PC-9 (cell line): ENCODE measurements around the gene LAMA2. TPM values are rescaled to one million over a fixed set of nuclear protein-coding genes. Genes with fewer than 3 reads are reported as not detected.

ENCODE experiments used
- BruUV-seq: library from RNA; stranded (reverse); fragments of 400-500 nt; replicated peaks from 2 replicates; lab custom pipeline; 2021; lab: Mats Ljungman, UMichigan
- CTCF ChIA-PET: fragments of 300-600 bp; sonication (Branson Sonifier 250); formaldehyde crosslinking; loops from one replicate; lab custom pipeline; 2022; ENCODE audit warnings: antibody characterized with exemption; lab: Charles Lee
- POLR2A ChIA-PET: fragments of 300-600 bp; sonication (Branson Sonifier 250); formaldehyde crosslinking; loops from one replicate; lab custom pipeline; 2022; ENCODE audit warnings: antibody characterized with exemption; ENCODE audit not compliant: unreplicated experiment; lab: Charles Lee
- DNase-seq, 2 experiments: peaks; one replicate each; pipeline versions ENCODE4 v3.0.0 to v3.0.0-alpha.2; 2015 to 2022; ENCODE audit warnings: mixed read lengths in 1 of 2
- H2AFZ ChIP-seq: fragments of 200-600 bp; sonication (generic); 2 replicates; pipeline ENCODE4 v1.8.1; 2017; ENCODE audit warnings: antibody characterized with exemption
- H3F3A ChIP-seq: fragments of 200-600 bp; sonication (generic); 2 replicates; pipeline ENCODE4 v1.8.1; 2017; ENCODE audit warnings: antibody characterized with exemption, mild to moderate bottlenecking, low read depth; ENCODE audit not compliant: insufficient read depth
- H3K27ac ChIP-seq: fragments of 200-600 bp; sonication (generic); 2 replicates; pipeline ENCODE4 v1.6.1; 2016; ENCODE audit warnings: mixed run types
- H3K27me3 ChIP-seq: fragments of 200-600 bp; sonication (generic); 2 replicates; pipeline ENCODE4 v1.6.1; 2016; ENCODE audit warnings: low read depth, mixed run types; ENCODE audit not compliant: insufficient read depth
- H3K36me3 ChIP-seq: fragments of 200-600 bp; sonication (generic); 2 replicates; pipeline ENCODE4 v1.6.1; 2016; ENCODE audit warnings: low read depth, mixed run types
- H3K4me1 ChIP-seq: fragments of 200-600 bp; sonication (generic); replicated peaks from 2 replicates; pipeline ENCODE4 v1.6.1; 2016; ENCODE audit warnings: mixed run types; ENCODE audit not compliant: insufficient read depth
- H3K4me2 ChIP-seq: fragments of 200-600 bp; sonication (generic); 2 replicates; pipeline ENCODE4 v1.6.1; 2017; ENCODE audit warnings: mixed run types
- H3K4me3 ChIP-seq: fragments of 200-600 bp; sonication (generic); 2 replicates; pipeline ENCODE4 v1.6.1; 2016; ENCODE audit warnings: mixed run types
- H3K79me2 ChIP-seq: fragments of 200-600 bp; sonication (generic); 2 replicates; pipeline ENCODE4 v1.6.1; 2017; ENCODE audit warnings: low read depth, mixed run types
- H3K9me2 ChIP-seq: fragments of 200-600 bp; sonication (generic); 2 replicates; pipeline ENCODE4 v1.8.1; 2017; ENCODE audit warnings: mild to moderate bottlenecking; ENCODE audit not compliant: insufficient read depth
- H3K9me3 ChIP-seq: fragments of 200-600 bp; sonication (generic); 2 replicates; pipeline ENCODE4 v1.8.1; 2016; ENCODE audit warnings: low read depth; ENCODE audit not compliant: insufficient read depth
- H4K20me1 ChIP-seq: fragments of 200-600 bp; sonication (generic); 2 replicates; pipeline ENCODE4 v1.8.1; 2017; ENCODE audit not compliant: insufficient read depth
- EZH2 ChIP-seq: fragments of 200-600 bp; sonication (generic); IDR thresholded peaks from 2 replicates; pipeline ENCODE4 v1.8.0; 2017; ENCODE audit warnings: antibody characterized with exemption, low read depth
- intact Hi-C: fragments of 100-400 bp; cut with micrococcal nuclease; formaldehyde crosslinking; loops from one replicate; pipeline ENCODE4 v1.10.0; 2022; ENCODE audit not compliant: unreplicated experiment
- total RNA-seq: library from RNA; stranded (reverse); gene quantifications from 2 replicates; pipeline ENCODE4 v1.2.3, GENCODE V29; 2021
- TF ChIP-seq, protein P1 (sequence below): fragments of 200-600 bp; sonication (generic); conservative IDR thresholded peaks from 2 replicates; pipeline ENCODE4 v1.6.1; 2017; ENCODE audit warnings: mixed run types, antibody characterized with exemption, mild to moderate bottlenecking, moderate library complexity

Gene LAMA2
- total RNA-seq, 1 experiment from 2014 or later: 2.8 TPM

DNA sequence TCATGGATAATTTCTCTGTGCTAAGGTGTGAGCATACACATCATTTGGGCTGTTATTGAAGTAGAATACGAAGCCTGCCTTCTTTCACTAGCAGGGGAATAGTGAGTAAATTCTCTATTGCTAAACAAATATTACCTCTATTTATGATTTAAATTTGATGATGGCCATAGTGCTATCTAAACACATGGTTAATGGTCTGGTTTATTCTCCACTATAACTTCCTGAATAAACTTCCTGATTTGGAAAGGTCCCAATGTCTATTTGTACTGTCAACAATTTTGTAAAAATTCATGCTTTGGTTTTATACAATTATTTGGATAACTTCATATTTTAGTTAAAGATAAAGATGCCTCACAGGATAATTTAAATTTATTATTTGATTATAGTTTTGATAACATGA, 426.2 kb downstream of the LAMA2 start:
- peaks cover 33% of the 10 kb centered on the region for H3K4me1 ChIP-seq
- H3K36me3 ChIP-seq: no peaks in the 10 kb centered on the region
- H3K9me2 ChIP-seq: no peaks in the 10 kb centered on the region
- no peak overlapping the region for H3K27ac ChIP-seq
- H4K20me1 ChIP-seq: no peaks in the 10 kb centered on the region
- H3K79me2 ChIP-seq: no peaks in the 10 kb centered on the region
- TF ChIP-seq, protein P1, sequence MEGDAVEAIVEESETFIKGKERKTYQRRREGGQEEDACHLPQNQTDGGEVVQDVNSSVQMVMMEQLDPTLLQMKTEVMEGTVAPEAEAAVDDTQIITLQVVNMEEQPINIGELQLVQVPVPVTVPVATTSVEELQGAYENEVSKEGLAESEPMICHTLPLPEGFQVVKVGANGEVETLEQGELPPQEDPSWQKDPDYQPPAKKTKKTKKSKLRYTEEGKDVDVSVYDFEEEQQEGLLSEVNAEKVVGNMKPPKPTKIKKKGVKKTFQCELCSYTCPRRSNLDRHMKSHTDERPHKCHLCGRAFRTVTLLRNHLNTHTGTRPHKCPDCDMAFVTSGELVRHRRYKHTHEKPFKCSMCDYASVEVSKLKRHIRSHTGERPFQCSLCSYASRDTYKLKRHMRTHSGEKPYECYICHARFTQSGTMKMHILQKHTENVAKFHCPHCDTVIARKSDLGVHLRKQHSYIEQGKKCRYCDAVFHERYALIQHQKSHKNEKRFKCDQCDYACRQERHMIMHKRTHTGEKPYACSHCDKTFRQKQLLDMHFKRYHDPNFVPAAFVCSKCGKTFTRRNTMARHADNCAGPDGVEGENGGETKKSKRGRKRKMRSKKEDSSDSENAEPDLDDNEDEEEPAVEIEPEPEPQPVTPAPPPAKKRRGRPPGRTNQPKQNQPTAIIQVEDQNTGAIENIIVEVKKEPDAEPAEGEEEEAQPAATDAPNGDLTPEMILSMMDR: no peak
- no peak for TF ChIP-seq EZH2
- H3F3A ChIP-seq: peaks cover 15% of the 10 kb centered on the region; the same call in 1 of the 2 replicates
- no peak overlapping the region for H3K4me3 ChIP-seq
- peaks cover 5% of the 10 kb centered on the region; the same call in 1 of the 2 replicates for H3K9me3 ChIP-seq
- no peak overlapping the region for H2AFZ ChIP-seq
- intact Hi-C loops: no loop called here
- BruUV-seq: no TSS peak
- no peaks in the 10 kb centered on the region for H3K27me3 ChIP-seq
- no peak overlapping the region for H3K4me2 ChIP-seq
- ChIA-PET POLR2A (no interaction called here), CTCF (no interaction called here)
- no peak for DNase-seq

DNA sequence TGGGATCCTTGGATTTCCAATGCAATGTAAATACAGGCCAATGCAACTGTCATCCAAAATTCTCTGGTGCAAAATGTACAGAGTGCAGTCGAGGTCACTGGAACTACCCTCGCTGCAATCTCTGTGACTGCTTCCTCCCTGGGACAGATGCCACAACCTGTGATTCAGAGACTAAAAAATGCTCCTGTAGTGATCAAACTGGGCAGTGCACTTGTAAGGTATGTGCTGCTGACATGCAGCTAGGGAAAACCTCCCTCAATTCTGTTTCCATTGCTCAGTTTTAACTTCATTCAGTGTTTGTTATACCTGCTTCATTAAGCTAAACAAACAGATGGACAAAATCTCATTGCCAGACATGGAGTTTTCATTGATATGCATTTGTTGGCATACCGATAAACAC, 429.9 kb downstream of the LAMA2 start:
- H3K9me3 ChIP-seq: peaks cover 21% of the 10 kb centered on the region
- peaks cover 20% of the 10 kb centered on the region for H3F3A ChIP-seq
- peak; percentile 63 to 98 for DNase-seq
- ChIA-PET CTCF (no interaction called here), POLR2A (interaction anchor here (0.7 kb wide), 1 partner anchor 505 kb away, joined by 7 read pairs; no protein-coding TSS in a partner anchor)
- intact Hi-C loops: no loop called here
- H3K4me1 ChIP-seq: peaks cover 35% of the 10 kb centered on the region
- TF ChIP-seq, protein P1: no peak
- no peaks in the 10 kb centered on the region for H4K20me1 ChIP-seq
- peak overlapping the region; percentile 50 for H3K27ac ChIP-seq
- no peaks in the 10 kb centered on the region for H3K9me2 ChIP-seq
- H3K4me2 ChIP-seq: peak overlapping the region; percentile 52
- no peaks in the 10 kb centered on the region for H3K79me2 ChIP-seq
- no peaks in the 10 kb centered on the region for H3K27me3 ChIP-seq
- H3K4me3 ChIP-seq: peak overlapping the region; percentile 7; the same call in 1 of the 2 replicates
- H2AFZ ChIP-seq: no peak overlapping the region
- no TSS peak for BruUV-seq
- H3K36me3 ChIP-seq: no peaks in the 10 kb centered on the region

DNA sequence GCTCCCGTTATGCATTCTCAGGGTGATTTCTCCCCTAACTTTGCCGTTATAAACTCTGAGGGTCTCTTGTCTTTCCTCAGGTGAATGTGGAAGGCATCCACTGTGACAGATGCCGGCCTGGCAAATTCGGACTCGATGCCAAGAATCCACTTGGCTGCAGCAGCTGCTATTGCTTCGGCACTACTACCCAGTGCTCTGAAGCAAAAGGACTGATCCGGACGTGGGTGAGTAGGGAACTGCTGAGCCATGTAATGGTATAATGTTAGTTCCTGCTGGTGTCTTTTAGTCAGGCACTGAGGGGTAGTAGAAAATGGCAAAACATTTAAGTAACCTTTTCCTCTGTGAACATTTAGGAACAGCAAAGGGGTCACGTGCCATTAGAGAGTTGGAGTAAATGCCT, 431.6 kb downstream of the LAMA2 start:
- Histone ChIP-seq H2AFZ (no peak overlapping the region), H3K79me2 (no peaks in the 10 kb centered on the region), H3K9me3 (peaks cover 21% of the 10 kb centered on the region), H3K4me1 (peaks cover 49% of the 10 kb centered on the region), H4K20me1 (no peaks in the 10 kb centered on the region), H3K9me2 (no peaks in the 10 kb centered on the region), H3K36me3 (no peaks in the 10 kb centered on the region), H3K27ac (no peak overlapping the region), H3K4me3 (no peak overlapping the region), H3K27me3 (no peaks in the 10 kb centered on the region), H3F3A (peaks cover 30% of the 10 kb centered on the region), H3K4me2 (no peak overlapping the region)
- POLR2A ChIA-PET: no interaction called here
- intact Hi-C loops: no loop called here
- TF ChIP-seq, protein P1: no peak
- TF ChIP-seq EZH2: no peak
- CTCF ChIA-PET: no interaction called here
- no peak for DNase-seq
- no TSS peak for BruUV-seq
